ENCODE measurements around the gene CNPPD1.

CNPPD1 gene

GRCh38 chr2:219178377-219179175 is 1.9 kb upstream of the CNPPD1 start:
- DNase-seq = peak; percentile 10 to 46

DNA sequence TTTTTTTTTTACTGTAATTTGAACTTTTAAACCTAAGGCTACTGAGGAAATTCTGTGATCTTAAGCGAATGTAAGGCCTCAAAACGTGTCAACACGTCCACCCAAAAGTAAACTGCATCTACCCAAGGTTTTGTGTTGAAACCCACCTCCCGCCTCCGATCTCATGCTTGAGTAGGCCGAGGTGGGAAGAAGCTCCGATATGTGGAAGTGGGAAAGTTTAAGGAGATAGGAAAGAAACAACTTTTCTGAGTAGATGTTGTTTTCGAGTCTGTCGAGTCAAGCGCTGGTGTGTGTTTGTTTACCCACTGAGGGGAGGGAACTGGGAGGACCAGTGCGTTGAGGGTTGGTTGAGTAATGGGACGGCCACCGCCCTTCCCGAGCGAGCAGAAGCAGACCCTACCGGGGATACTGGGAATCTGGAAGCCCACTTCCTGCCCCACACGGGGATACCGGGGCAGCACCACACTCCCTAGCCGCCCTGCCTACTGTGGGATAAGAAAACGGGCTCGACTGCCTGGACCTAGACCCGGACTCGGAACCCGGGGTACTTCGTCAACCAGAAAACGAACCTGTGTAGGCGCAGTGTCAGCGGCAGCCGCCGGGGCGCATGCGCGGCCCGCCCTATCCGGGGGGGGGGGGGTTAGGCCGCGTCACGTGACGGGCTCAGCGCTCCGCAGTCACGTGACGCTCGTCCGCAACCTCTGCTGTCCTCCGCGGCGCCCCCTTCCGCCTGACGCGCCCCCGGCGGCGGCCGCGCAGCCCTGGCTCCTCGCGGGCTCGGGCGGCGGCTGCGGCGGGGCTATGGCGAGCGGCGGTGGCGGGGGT is 1.0 kb upstream of the CNPPD1 start, which contains the start of gene RETREG2:
Gene RETREG2 (plus strand): TSS at position 724 of the 825 bp plus-strand sequence. CDS start 78 bp downstream, at position 802.
- peak; percentile 75 for DNase-seq

DNA sequence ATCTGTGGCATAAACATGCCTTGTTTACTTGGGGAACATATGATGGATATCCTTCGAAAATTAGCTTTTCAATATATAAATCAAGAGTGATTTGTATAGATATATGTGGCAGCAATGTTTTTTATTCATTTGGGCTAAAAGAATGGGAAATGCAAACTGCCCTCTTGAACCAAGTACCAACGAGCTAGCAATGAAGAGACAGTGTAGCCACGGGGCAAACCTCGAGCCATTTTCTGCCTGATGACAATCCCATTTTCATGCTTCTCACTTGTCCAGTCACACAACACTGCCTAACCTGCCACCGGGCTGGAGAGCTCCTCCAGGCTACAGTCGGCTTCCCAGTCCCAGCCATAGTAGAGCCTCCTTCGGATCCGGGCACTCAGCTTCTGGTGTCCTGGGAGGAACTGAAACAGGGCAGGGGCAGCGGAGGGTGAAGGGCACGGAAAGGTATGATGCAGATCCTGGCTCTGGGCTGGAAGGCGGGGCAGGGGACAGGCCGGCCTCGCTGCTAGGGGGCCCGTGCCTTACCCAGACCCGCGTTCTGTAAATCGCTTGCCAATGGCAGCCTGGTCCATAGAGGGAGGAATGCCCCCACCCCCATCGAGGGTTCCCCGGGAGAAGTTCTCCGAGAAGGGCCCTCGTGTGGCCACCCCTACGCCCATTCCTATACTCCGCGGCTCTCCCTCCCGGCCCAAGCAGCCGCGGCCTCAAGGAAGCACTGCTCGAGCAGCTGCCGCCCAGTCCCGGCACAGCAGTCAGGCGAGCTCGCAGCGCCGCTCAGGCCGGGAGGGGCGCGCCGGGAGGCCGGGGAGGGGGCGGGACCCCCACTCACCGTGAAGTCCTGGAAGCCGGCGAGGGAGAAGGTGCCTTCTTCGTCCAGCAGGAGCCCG is 552 bp downstream of the CNPPD1 start:
- DNase-seq = peak in 1 of 2 experiments; percentile 26

DNA sequence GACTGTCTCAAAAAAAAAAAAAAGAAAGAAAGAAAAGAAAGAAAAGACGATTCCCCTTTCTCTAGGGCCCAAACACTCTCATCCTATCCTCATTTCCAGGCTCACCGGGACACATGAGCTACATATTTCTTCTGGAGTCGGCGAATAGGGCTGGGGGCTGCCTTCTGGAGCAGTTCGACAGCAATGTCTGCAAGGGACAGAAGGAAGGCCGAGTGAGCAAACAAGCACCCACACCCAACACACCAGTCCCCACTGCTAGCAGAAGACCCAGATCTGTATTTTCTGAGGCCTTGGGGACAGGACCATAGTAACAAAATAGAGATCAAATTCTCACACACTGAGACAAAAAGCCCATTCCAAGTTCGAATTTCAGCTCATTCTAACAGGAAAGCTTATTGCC is 1.2 kb downstream of the CNPPD1 start:
- DNase-seq = no peak

DNA sequence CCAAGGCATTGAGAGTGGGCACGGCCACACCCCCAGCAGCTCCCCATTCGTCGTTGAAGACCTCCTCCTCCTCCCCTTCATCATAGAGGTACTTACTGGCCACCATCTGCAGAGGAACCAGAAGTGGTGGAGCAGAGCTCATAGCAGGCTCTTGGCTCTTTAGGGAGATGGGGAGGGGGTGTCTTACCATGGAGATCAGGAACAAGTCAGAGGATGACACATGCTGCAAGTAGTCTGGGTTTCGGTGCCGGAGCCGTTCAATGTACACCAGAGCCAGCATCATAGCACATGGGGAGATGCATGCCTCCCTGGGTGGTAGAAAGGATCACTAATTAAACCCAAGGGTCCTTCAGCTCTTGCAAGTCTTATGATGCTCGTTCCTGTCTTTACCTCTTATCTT is 1.9 kb downstream of the CNPPD1 start:
- no peak for DNase-seq

GRCh38 chr2:219174146-219174545 is 2.6 kb downstream of the CNPPD1 start:
- DNase-seq = no peak

- no peak for DNase-seq
Measured at GRCh38 chr2:219173176-219173575, 3.5 kb downstream of the CNPPD1 start.

DNA sequence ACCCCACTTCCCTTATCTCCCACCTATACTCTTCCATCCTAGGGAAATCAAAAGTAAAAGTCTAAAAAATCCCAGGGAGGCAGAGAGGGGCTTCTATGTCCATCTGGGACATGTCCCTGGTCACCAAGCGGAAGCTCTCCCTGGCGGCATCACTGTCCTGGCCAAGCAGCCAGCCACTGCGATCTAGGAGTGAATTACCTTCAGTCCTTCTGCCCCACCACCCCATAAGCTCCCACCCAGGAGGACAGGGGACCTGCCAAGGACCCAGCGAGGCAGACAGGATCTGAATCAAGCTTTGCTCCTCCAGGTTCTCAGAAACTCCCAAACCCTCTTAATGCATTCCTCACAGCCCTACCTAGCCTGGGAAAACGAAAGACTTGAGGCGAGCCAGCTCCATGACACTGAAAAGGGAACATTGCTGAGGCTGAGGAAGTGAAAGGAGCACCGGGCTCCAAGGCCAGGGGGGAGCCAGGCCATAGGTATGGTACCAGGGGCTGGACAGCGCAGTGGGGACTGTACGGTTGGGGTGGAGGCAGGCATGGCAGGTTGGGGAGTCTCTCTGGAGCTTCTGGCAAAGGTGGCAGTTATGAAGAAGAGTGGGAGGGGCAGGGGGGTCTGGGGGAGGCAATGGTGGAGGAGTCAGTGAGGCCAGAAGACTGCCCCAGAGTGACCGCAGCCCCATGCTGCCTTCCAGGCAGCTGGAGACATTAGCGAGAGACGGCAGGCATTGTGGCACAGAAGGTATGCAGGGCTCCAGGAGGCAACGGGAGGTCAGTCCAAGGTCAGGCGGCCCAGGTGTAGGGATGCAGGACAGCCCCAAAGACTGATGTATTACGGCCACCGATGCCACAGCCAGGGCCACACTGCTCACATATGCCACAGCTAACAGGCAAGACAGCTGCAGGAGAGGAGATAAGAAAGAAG is 4.2 kb downstream of the CNPPD1 start:
- no peak for DNase-seq

DNA sequence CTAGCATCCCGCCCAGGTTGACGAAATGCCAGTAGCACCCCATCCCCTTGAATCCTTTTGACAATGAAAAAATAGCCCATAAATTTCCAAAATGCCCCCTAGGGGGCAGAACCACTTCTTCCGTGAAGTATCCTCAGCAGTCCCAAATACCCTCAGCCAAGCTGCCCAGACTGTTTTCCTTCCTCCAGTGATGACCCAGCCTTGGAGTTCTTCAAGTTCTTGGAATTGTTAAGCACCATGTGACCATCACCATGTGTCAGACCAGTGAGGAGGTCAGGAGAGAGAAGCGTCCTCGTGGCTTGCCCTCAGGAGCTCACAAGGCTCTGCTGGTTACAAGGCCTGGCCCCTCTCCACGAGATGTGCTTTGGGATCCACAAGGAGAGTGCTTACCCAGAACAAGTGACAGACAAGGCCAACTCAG is 5.5 kb downstream of the CNPPD1 start:
- DNase-seq = peak in 1 of 2 experiments; percentile 11

- no peak for DNase-seq
Measured at GRCh38 chr2:219169930-219170654, 6.6 kb downstream of the CNPPD1 start, which contains the start of gene SLC23A3. Gene SLC23A3, minus strand, starts transcription at chr2:219170029. Its CDS starts 45 bp downstream, at chr2:219169984.

DNA sequence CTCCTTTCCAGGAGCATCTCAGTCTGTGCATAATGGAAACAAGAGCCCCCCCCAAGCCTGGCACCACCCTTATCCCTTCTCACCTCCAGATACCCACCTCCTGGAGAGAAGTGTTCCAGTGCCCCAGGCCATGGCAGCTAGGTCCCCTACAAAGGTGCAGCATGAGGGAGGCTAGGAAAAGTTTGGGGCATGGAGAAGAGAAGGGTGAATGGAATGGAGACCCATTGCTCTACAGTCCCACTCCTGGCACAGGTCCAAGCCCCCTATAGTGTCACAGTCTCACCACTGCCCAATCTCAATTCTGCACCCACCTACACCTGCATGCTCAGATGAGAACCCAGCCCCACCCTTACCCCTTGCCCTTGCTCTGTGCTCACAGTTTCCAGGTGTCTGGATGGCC is 7.8 kb downstream of the CNPPD1 start:
- DNase-seq = no peak

GRCh38 chr2:219168526-219168925 is 8.2 kb downstream of the CNPPD1 start:
- no peak for DNase-seq

DNA sequence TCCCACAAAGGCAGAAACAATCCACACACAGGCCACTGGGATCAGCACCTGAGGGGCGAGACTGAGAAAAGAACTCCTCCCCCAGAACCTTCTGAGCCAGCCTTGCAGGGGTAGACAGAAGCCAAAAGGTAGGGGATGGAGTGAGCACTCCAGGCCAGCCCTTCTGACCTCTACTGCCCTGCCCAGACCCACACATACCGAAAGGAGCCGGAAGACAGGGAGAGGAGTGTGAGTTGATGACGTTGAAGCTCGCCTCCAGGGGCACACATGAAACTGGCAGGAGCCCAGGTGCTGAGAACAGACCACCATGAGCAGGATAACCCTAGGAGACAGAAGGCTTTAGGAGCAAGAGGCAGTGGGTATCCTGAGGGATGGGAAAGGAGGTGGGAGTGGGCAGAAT is 8.7 kb downstream of the CNPPD1 start:
- no peak for DNase-seq

- DNase-seq = no peak
Measured at GRCh38 chr2:219165058-219165911, 11.4 kb downstream of the CNPPD1 start.

DNA sequence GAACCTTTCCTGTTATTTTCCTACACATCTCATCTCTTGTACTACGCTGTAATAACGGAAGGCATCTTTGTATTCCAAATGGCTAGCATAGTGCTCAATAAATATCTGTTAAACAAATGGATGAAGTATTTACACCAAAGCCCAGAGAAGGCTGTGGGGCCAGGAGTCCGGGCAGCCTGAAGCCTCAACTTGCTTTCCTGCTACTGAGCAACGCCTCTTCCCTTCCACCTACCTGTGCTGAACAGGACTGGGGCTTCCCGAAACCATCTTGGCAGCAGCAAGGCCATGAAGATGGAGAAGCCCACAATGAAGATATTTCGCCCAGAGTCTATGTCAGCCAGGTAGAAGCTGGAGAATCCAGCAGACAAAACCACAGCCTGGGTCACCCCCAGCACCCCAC is 13.6 kb downstream of the CNPPD1 start:
- no peak for DNase-seq

DNA sequence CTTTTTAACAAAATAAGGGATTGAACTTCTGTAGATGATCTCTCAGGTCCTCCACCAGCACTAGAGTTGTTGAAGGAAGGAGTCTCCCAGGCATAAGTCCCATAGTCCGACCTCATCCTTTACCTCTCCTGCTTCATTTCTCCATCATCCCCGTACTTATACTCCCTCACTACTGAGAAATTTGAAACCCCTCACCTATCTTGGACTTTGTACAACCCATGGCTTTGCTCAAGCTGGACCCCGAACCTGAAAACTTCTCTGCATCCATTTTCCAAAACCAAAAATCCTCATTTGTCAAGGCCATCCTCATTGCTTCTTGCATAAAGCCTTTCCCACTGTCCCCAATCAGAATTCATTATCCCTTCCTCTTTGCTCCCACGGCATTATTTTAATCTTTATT is 15.6 kb downstream of the CNPPD1 start:
- no peak for DNase-seq

- peak; percentile 92 to 95 for DNase-seq
Measured at GRCh38 chr2:219160186-219161017, 16.3 kb downstream of the CNPPD1 start, which contains the start of gene NHEJ1. Gene NHEJ1, minus strand, starts transcription at chr2:219160815. Its CDS starts 2,453 bp downstream, at chr2:219158362.

DNA sequence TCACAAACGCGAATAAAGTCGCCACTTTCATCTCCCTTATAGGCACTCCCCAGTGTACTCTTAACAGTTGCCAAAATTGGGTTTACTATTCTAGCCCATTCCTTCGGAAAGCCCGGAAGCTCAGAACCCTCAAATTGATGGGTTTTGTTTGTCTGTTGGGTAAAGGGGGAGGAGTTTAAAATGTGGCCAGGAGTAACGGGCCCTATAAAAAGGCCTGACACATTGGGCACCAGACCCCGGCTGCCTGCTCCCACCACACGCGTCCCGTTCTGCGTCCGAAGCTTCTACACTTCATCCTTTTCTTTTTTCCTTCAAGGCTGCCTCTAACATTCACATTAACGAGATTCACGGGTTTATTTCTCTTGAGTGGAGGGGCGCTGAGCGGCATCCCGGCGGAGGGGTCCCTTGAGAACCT is 16.9 kb downstream of the CNPPD1 start:
- DNase-seq = no peak

DNA sequence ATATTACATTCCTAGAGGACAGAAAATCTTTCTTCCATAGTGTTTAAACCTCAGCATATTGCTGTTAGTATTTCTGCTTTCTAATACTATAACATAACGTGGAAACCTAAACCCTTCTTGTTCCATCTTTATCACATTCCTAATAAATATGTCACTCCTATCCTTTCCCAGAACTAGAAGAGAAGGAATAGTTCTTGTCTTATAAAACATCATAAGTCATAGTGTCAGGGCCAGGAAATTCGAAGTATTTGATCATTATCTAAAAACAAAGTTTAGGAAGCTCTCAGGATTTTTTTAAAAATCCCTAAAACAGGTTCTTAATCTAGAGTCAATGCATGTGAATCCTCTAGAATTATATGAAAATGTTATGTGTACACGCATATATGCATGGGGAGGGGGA is 18.1 kb downstream of the CNPPD1 start:
- no peak for DNase-seq

Data from stimulated activated CD4-positive, alpha-beta T cell treated with anti-CD3 and anti-CD28 coated beads, Interleukin-4, amount 100 ng/mL, for 4 hours (primary cell).